ENCODE data around the gene SKIC8. TPM values are rescaled to one million over a fixed set of nuclear protein-coding genes. Genes with fewer than 3 reads are reported as not detected.
A peak's percentile ranks its signal among the peaks of the same experiment; 100 is the strongest.

SKIC8 gene
- total RNA-seq (10 to 100 TPM; 45.3 to 49.7 TPM), polyA plus RNA-seq (100 to 1,000 TPM in 2 of 3 donors, 10 to 100 TPM in 1; 98.8 to 117 (median 107) TPM), total RNA-seq (27.0 to 72.8 (median 44.5) reads per million in 6 experiments)

DNA sequence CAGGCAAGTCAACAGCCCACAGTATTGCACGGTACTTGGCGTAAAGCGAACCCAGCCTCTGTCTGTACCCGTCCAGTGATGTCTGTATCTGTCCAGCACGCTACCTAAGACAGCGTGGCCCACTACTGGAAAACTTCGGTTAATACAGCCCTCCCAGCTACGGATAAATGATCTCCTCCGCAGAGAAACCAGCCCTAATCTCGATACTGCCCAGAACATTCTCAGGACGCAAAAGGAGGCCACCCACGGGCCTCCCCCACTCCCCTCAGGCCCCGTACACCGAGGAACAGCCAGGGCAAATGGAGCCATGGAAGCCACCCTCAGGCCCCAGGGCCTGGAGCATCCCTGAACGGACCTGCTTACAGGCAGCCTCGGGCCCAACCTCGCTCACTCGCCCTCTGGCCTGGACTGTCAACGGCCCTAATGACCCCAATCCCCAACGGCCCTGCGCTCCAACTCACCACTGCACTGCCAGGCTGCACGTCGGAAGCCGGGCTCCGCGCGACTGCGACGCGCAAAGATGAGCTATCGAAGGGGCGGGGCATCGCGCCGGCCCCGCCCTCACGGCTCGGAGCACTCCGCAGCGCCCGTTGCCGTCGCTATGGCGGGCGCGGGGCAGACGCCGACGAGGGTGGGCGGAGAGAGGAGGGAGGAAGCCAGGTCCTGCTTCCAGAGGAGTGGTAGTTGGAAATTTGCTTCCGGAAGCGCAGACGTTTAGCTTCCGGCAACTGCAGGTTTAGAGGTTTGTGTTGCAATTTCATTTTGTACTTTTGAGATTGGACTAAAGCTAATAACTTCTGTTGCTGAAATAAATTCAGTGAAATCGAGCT is at the start of gene SKIC8:
Gene SKIC8, minus strand, starts transcription at position 509 of the 830 bp plus-strand sequence. CDS start 3,923 bp downstream, outside the sequence.
- Mint-ChIP-seq H3K9me3 (no peaks in the 10 kb centered on the region), H3K4me3 (peak within 1 kb of the TSS; percentile 91 to 98 (median 97)), H3K4me1 (peaks cover 17 to 34% (median 25%) of the 10 kb centered on the region in 4 donors), H3K36me3 (peaks cover 0 to 11% (median 9%) of the 10 kb centered on the region in 3 donors), H3K27ac (peak within 1 kb of the TSS; percentile 88 to 98 (median 95)), H3K27me3 (no peaks in the 10 kb centered on the region)
- DNase-seq (peak; percentile 84 to 92 (median 90)), ATAC-seq (peak; percentile 97)
- POLR2A ChIA-PET: interaction anchor here (0.6 to 2.5 kb wide), 17 partner anchors 12 to 1624 kb away, joined by 3 to 53 read pairs (median 4); partner anchors contain the start of genes DNAJA4, IDH3A, IREB2 and MORF4L1

DNA sequence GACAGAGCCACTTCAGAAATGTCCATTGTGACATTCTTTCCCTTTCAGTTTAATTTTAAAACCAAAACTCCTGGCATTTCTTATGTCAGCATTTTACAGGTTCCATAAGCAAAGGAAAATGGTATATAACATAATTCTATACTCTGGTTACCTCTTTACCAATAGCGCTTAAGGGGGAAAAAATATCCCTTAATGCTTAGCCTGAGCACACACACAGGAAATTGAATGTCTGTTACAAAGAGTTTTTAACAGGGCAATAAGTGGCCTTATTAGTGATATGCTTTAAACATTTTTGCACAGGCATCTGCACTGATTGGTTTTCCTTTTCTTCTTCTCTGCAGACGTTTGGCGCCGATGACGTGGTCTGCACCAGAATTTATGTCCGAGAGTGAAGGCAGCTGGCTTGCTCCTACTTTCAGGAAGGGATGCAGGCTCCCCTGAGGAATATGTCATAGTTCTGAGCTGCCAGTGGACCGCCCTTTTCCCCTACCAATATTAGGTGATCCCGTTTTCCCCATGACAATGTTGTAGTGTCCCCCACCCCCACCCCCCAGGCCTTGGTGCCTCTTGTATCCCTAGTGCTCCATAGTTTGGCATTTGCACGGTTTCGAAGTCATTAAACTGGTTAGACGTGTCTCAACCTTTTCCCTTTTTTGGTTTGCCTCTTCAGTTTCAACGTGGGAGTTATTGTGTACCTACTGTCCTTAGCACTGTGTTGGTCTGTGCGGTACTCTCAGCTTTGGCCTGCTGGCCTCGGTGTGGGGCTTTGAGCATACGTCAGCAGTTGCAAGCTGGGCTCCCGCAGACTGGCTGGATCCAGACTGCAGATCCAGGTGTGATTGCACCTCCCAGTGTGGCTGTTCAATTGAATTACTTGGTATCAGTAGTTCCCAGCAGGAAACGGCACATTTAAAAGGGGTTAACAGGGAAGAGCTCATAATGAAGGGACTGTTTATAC is 48.5 kb upstream of the SKIC8 start:
- no peak overlapping the region for H3K4me3 Mint-ChIP-seq

GRCh38 chr15:78345396-78346125 is 46.2 kb upstream of the SKIC8 start:
- Mint-ChIP-seq H3K4me1 (peaks cover 0 to 1% (median 0%) of the 10 kb centered on the region in 4 donors), H3K4me3 (no peak overlapping the region), H3K27me3 (peaks cover 3 to 25% (median 10%) of the 10 kb centered on the region in 5 donors), H3K9me3 (no peaks in the 10 kb centered on the region), H3K36me3 (no peaks in the 10 kb centered on the region), H3K27ac (no peak overlapping the region)
- POLR2A ChIA-PET: no interaction called here
- ATAC-seq (no peak), DNase-seq (no peak)

More for the DNA sequence above, 48.5 kb upstream of the SKIC8 start:
- Mint-ChIP-seq H3K4me1 (no peaks in the 10 kb centered on the region), H3K27ac (no peak overlapping the region), H3K27me3 (peaks cover 3 to 13% (median 7%) of the 10 kb centered on the region in 5 donors), H3K9me3 (no peaks in the 10 kb centered on the region), H3K36me3 (no peaks in the 10 kb centered on the region)
- POLR2A ChIA-PET: no interaction called here
- ATAC-seq: no peak
- DNase-seq: no peak

DNA sequence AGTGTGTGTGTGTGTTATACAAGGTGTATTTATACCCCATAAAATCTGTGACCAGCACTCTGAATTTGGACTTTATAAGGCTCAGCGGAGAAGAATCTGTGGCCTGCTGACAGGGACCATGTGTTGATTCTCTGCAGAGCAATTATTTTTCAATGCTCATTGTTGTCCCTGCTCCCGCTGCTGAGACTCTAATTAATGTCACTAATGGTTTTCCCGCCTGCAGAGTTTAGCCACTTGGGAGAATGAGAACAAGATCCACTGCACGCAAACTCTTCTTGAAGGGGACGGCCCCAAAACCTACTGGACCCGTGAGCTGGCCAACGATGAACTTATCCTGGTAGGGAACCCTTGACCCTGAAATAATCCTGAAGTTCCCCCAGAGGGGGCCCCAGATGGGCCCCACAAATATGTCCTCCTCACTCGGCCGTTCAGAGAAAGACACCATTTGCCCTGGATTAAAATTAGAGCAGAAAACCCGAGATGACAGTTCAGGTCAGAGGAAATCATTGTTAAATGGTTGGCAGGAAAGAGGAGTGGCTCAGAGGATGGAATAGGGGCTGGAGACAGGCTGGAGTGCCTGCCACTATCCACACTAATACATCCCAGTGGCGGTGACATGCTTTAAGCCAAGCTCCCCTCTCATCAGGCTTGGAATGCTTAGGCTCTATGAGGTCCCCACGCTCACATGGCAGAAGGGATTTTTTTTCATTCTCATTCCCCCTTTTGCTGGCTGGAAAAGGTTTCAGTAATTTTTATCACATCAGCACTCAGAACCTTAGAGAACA is 44.1 kb upstream of the SKIC8 start:
- POLR2A ChIA-PET: no interaction called here
- no peaks in the 10 kb centered on the region for H3K9me3 Mint-ChIP-seq

GRCh38 chr15:78342021-78342420 is 42.6 kb upstream of the SKIC8 start:
- POLR2A ChIA-PET: no interaction called here
- ATAC-seq: no peak
- peaks cover 0 to 2% (median 0%) of the 10 kb centered on the region in 9 donors for H3K9me3 Mint-ChIP-seq
- no peak for DNase-seq
- no peak overlapping the region for H3K4me3 Mint-ChIP-seq
- H3K27me3 Mint-ChIP-seq: peaks cover 12 to 55% (median 23%) of the 10 kb centered on the region in 5 donors
- no peak overlapping the region for H3K27ac Mint-ChIP-seq
- no peaks in the 10 kb centered on the region for H3K36me3 Mint-ChIP-seq
- H3K4me1 Mint-ChIP-seq: peaks cover 0 to 6% (median 0%) of the 10 kb centered on the region in 4 donors

More for the DNA sequence above, 44.1 kb upstream of the SKIC8 start:
- peak in 1 of 10 donors; percentile 10 for DNase-seq
- peaks cover 0 to 6% (median 0%) of the 10 kb centered on the region in 4 donors for H3K4me1 Mint-ChIP-seq
- peaks cover 11 to 45% (median 20%) of the 10 kb centered on the region in 5 donors for H3K27me3 Mint-ChIP-seq
- H3K4me3 Mint-ChIP-seq: no peak overlapping the region
- no peak overlapping the region for H3K27ac Mint-ChIP-seq
- no peaks in the 10 kb centered on the region for H3K36me3 Mint-ChIP-seq
- ATAC-seq: no peak

DNA sequence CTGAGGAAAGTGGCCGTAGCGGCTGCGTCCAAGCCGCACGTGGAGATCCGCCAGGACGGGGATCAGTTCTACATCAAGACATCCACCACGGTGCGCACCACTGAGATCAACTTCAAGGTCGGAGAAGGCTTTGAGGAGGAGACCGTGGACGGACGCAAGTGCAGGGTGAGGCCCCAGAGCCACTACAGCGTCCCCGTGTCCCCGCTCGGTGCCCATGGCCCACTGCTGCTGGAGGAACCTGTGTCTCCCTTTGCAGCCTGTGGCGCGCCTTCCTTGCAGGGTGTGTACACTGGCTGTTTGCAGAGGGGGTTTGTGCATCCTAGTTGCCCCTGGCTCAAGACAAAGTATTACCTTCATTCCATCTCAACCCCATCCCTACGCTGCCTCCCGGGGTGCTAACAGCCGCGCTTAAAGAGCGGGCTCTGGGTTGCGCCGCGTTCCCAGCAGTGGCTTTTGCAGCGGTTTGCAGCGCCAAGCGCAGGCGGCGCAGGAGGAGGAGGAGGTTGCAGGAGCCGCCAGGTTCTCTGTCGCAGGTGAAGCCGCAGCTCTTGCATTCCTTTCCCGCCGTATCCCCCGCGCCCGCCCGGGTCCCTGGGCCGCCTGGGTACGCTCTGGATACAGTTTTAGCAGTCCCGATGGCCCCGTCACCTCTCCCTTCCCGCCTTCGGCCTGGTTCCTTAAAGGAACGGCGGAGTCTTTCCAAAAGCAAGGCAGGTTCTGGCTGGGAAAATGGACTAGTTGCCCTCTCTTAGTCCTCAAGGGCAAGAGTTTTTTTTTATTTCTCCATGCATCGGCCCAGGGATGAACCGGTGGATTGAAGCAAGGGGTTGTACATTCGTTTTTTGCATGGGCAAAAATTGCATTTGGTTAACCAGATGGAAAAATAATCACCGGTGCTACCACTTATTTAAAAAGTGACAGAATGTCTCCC is 41.9 kb upstream of the SKIC8 start:
- DNase-seq: peak in 1 of 10 donors; percentile 11
- ATAC-seq: no peak
- H3K27me3 Mint-ChIP-seq: peaks cover 12 to 55% (median 23%) of the 10 kb centered on the region in 5 donors
- H3K4me1 Mint-ChIP-seq: peaks cover 0 to 6% (median 0%) of the 10 kb centered on the region in 4 donors
- no peak overlapping the region for H3K4me3 Mint-ChIP-seq
- no peak overlapping the region for H3K27ac Mint-ChIP-seq
- H3K36me3 Mint-ChIP-seq: no peaks in the 10 kb centered on the region
- peaks cover 0 to 2% (median 0%) of the 10 kb centered on the region in 9 donors for H3K9me3 Mint-ChIP-seq
- POLR2A ChIA-PET: no interaction called here

DNA sequence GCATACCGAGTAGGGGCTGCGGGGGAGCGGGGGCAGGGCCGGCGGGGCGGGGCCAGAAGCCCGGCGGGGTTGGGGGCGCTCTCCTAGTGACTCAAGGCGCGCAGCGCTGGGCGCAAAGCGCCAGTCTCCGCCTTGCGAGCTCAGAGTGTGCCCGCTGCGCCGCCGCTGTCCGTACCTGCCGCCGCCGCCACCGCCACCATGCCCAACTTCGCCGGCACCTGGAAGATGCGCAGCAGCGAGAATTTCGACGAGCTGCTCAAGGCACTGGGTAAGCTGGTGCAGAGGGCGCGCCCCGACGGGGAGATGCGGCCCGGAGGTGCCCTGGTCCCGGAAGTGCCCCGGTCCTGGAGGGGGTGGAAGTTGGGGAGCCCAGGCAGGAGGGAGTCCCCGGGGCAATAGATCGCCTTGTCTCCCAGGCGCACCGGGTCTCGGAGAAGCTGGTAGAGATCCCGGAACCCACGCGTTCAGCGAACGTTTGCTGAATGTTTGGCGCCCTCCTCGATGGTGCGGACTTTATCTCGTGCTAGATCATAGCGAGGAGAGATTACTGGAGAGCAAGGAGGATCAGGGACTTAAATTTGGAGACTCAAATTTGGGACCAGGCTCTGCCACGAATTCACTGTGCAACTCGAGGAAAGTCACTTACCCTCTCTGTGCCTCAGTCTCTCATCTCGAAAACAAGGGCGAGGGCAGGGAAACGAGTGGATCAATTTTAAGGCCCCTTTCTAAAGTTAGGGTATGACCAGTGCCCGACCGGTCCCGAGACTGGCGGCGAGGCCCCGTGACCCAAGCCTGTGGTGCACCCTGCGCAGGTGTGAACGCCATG is 41.0 kb upstream of the SKIC8 start, which contains the start of gene CRABP1:
Gene CRABP1, plus strand, starts transcription at position 123 of the 826 bp plus-strand sequence. Its CDS starts 76 bp downstream, at position 199.
- Mint-ChIP-seq H3K4me1 (peaks cover 0 to 6% (median 0%) of the 10 kb centered on the region in 4 donors), H3K27ac (no peak within 1 kb of the TSS), H3K36me3 (no peaks in the 10 kb centered on the region), H3K27me3 (peaks cover 12 to 53% (median 23%) of the 10 kb centered on the region in 5 donors), H3K4me3 (peak within 1 kb of the TSS in 3 of 10 donors; percentile 10 to 33 (median 12)), H3K9me3 (peaks cover 0 to 2% (median 0%) of the 10 kb centered on the region in 9 donors)
- no peak for ATAC-seq
- DNase-seq: peak in 1 of 10 donors; percentile 36
- POLR2A ChIA-PET: no interaction called here

DNA sequence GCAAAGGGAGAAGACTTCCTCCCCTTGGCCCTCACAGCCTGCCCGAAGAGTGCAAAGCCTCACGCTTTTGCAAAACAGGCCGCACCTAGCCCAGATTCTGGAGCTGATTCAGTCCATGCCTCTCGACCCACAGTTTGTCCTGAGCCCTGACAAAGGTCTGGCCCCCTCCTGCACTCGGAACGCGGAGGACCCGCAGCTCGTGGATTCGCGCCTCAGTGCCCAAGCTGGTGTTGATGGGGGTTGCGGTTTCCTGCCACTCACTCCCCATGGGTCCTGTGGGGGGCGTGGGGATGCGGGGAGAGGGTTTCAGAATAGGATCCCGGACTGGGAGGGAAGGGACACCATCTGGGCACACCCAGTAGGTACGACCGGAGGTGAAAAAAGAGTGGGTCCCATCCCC is 40.1 kb upstream of the SKIC8 start:
- Mint-ChIP-seq H3K4me1 (peaks cover 0 to 6% (median 0%) of the 10 kb centered on the region in 4 donors), H3K36me3 (no peaks in the 10 kb centered on the region), H3K27me3 (peaks cover 11 to 53% (median 23%) of the 10 kb centered on the region in 5 donors), H3K9me3 (peaks cover 0 to 2% (median 0%) of the 10 kb centered on the region in 9 donors), H3K4me3 (peak overlapping the region in 1 of 10 donors; percentile 12), H3K27ac (no peak overlapping the region)
- ATAC-seq (no peak), DNase-seq (peak in 1 of 10 donors; percentile 30)
- POLR2A ChIA-PET: no interaction called here

DNA sequence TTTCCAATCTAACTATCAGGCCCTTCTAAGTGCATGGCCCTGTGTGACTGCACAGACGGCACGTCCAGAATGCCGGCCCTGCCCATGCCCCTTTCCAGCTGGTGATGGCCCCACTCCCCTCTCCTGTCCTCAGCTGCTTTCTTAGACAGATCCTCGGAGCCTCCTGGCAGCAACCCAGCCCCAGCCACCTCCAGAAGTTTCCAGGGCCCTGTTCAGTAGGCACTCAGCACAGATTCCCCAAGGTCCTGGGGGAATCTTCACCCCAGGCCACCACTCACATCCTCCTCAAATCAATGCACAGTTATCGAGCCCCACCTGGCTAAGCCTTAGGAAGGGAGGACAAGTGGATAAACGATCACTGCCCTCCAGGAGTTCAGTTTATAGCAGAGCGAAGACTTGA is 39.4 kb upstream of the SKIC8 start:
- peaks cover 0 to 2% (median 0%) of the 10 kb centered on the region in 9 donors for H3K9me3 Mint-ChIP-seq
- H3K27ac Mint-ChIP-seq: no peak overlapping the region
- peaks cover 11 to 53% (median 23%) of the 10 kb centered on the region in 5 donors for H3K27me3 Mint-ChIP-seq
- DNase-seq (peak in 1 of 10 donors; percentile 11), ATAC-seq (no peak)
- H3K36me3 Mint-ChIP-seq: no peaks in the 10 kb centered on the region
- POLR2A ChIA-PET: no interaction called here
- H3K4me3 Mint-ChIP-seq: no peak overlapping the region
- H3K4me1 Mint-ChIP-seq: peaks cover 0 to 6% (median 0%) of the 10 kb centered on the region in 4 donors

DNA sequence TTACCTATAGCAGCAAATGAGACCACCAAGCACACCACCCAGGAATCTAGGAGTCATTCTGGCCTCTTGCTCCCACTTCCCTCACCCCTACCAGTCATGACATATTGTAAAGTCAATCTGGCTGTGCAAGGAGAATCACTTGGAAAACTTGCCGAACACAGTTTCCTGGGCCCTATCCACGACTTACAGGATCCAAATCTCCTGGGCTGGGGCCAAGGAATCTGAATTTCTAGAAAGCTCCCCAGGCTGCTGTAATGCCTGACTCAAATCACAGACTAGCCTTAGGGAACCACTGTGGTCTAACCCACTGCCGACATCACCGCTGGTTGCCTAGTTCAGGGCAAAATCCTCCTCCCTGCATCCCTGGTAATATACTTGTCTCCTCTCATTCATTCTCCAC is 36.6 kb upstream of the SKIC8 start:
- Mint-ChIP-seq H3K4me1 (peaks cover 0 to 6% (median 0%) of the 10 kb centered on the region in 4 donors), H3K9me3 (peaks cover 0 to 2% (median 0%) of the 10 kb centered on the region in 9 donors), H3K36me3 (no peaks in the 10 kb centered on the region), H3K27ac (no peak overlapping the region), H3K27me3 (peaks cover 14 to 36% (median 20%) of the 10 kb centered on the region in 5 donors), H3K4me3 (no peak overlapping the region)
- POLR2A ChIA-PET: no interaction called here
- no peak for ATAC-seq
- DNase-seq: peak in 1 of 10 donors; percentile 7
